HCT116 (cell line): ENCODE results near the gene WDR17.

Source experiments
- ELF1 ChIP-seq: IDR thresholded peaks from 2 replicates; pipeline ENCODE4 v1.6.1; 2012; ENCODE audit warnings: low read depth, borderline replicate concordance
- EZH2 ChIP-seq: fragments of 200-600 bp; sonication (generic); IDR thresholded peaks from 2 replicates; pipeline ENCODE4 v1.6.1; 2017; ENCODE audit warnings: antibody characterized with exemption, mixed run types
- EZH2phosphoT487 ChIP-seq: fragments of 200-600 bp; IDR thresholded peaks from 2 replicates; pipeline ENCODE4 v1.6.1; 2018; ENCODE audit warnings: antibody characterized with exemption, borderline replicate concordance
- POLR2A ChIP-seq: IDR thresholded peaks from 2 replicates; pipeline ENCODE4 v1.7.0; 2011; ENCODE audit warnings: borderline replicate concordance; ENCODE audit not compliant: insufficient read depth, insufficient read length; ENCODE audit errors: extremely low read depth
- POLR2AphosphoS5 ChIP-seq: IDR thresholded peaks from 2 replicates; pipeline ENCODE4 v1.6.1; 2011; ENCODE audit warnings: mild to moderate bottlenecking, low read depth, low read length, moderate library complexity
- SP1 ChIP-seq: IDR thresholded peaks from 2 replicates; pipeline ENCODE4 v1.6.1; 2012; ENCODE audit warnings: low read depth
- SRF ChIP-seq: IDR thresholded peaks from 2 replicates; pipeline ENCODE4 v1.6.1; 2012; ENCODE audit warnings: low read depth
- YY1 ChIP-seq: IDR thresholded peaks from 2 replicates; pipeline ENCODE4 v1.6.1; 2011; ENCODE audit warnings: low read length, low read depth, moderate library complexity, mild to moderate bottlenecking; ENCODE audit not compliant: insufficient replicate concordance; ENCODE audit errors: extremely low read depth
- ZFX ChIP-seq: fragments of 450-650 bp; IDR thresholded peaks from 2 replicates; pipeline ENCODE4 v1.6.1; 2017
- ZNF274 ChIP-seq: fragments of 200-500 bp; sonication (Bioruptor generic); IDR thresholded peaks from 2 replicates; pipeline ENCODE4 v1.6.1; 2014; ENCODE audit warnings: mild to moderate bottlenecking, low read depth, low read length, inconsistent platforms
- TF ChIP-seq, protein P1 (sequence below): IDR thresholded peaks from 2 replicates; pipeline ENCODE4 v1.6.1; 2012; ENCODE audit warnings: low read depth
- TF ChIP-seq, protein P2 (sequence below), 3 experiments: fragments of 200-600 bp in 1 of 3; sonication (generic) in 1 of 3; IDR thresholded peaks in 2 of 3; conservative IDR thresholded peaks in 1 of 3; 2 replicates each; pipeline ENCODE4 v1.5.1; 2012 to 2017; ENCODE audit warnings: low read depth in 2 of 3, low read length in 2 of 3, antibody characterized with exemption in 1 of 3, borderline replicate concordance in 1 of 3, control low read depth in 1 of 3, mild to moderate bottlenecking in 1 of 3, mixed read lengths in 1 of 3, mixed run types in 1 of 3, moderate library complexity in 1 of 3; ENCODE audit not compliant: insufficient read depth in 1 of 3
- TF ChIP-seq, protein P3 (sequence below): IDR thresholded peaks from 2 replicates; pipeline ENCODE4 v1.6.1; 2012

DNA sequence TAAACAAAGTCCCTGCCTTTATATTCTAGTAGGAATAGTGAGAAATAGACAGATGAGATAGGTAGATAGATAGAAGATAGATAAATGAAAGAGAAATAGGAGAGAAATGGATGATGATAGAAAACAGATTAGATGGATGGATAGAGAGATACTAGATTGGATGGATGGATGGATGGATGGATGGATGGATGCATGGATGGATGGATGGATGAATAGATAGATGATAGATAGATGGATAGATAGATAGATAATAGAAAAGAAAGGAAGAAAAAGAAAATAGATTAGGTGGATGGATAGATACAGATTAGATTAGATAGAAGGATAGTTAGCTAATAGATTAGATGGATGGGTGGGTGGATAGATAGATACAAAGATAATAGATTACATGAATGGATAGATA lies 33.2 kb upstream of the WDR17 start:
- TF ChIP-seq EZH2phosphoT487, result no peak
- TF ChIP-seq, protein P1, sequence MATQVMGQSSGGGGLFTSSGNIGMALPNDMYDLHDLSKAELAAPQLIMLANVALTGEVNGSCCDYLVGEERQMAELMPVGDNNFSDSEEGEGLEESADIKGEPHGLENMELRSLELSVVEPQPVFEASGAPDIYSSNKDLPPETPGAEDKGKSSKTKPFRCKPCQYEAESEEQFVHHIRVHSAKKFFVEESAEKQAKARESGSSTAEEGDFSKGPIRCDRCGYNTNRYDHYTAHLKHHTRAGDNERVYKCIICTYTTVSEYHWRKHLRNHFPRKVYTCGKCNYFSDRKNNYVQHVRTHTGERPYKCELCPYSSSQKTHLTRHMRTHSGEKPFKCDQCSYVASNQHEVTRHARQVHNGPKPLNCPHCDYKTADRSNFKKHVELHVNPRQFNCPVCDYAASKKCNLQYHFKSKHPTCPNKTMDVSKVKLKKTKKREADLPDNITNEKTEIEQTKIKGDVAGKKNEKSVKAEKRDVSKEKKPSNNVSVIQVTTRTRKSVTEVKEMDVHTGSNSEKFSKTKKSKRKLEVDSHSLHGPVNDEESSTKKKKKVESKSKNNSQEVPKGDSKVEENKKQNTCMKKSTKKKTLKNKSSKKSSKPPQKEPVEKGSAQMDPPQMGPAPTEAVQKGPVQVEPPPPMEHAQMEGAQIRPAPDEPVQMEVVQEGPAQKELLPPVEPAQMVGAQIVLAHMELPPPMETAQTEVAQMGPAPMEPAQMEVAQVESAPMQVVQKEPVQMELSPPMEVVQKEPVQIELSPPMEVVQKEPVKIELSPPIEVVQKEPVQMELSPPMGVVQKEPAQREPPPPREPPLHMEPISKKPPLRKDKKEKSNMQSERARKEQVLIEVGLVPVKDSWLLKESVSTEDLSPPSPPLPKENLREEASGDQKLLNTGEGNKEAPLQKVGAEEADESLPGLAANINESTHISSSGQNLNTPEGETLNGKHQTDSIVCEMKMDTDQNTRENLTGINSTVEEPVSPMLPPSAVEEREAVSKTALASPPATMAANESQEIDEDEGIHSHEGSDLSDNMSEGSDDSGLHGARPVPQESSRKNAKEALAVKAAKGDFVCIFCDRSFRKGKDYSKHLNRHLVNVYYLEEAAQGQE, result no peak
- TF ChIP-seq, protein P2, sequence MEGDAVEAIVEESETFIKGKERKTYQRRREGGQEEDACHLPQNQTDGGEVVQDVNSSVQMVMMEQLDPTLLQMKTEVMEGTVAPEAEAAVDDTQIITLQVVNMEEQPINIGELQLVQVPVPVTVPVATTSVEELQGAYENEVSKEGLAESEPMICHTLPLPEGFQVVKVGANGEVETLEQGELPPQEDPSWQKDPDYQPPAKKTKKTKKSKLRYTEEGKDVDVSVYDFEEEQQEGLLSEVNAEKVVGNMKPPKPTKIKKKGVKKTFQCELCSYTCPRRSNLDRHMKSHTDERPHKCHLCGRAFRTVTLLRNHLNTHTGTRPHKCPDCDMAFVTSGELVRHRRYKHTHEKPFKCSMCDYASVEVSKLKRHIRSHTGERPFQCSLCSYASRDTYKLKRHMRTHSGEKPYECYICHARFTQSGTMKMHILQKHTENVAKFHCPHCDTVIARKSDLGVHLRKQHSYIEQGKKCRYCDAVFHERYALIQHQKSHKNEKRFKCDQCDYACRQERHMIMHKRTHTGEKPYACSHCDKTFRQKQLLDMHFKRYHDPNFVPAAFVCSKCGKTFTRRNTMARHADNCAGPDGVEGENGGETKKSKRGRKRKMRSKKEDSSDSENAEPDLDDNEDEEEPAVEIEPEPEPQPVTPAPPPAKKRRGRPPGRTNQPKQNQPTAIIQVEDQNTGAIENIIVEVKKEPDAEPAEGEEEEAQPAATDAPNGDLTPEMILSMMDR (IDR thresholded peaks at IDR 0.05 in 2 of 3, conservative IDR thresholded peaks at IDR 0.05 in 1 of 3; ENCODE audit: borderline replicate concordance in 1 of 3, insufficient read depth in 1 of 3, low read depth in 2 of 3, low read length in 2 of 3), result no peak
- no peak for TF ChIP-seq POLR2A
- no peak for TF ChIP-seq EZH2
- TF ChIP-seq, protein P3, sequence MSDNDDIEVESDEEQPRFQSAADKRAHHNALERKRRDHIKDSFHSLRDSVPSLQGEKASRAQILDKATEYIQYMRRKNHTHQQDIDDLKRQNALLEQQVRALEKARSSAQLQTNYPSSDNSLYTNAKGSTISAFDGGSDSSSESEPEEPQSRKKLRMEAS, result no peak
- no peak for TF ChIP-seq ZNF274
- no peak for TF ChIP-seq YY1
- no peak for TF ChIP-seq ZFX
- no peak for TF ChIP-seq SRF
- TF ChIP-seq POLR2AphosphoS5, result no peak
- no peak for TF ChIP-seq SP1
- no peak for TF ChIP-seq ELF1
